ENCODE data around the gene CDYL2. TPM values are rescaled to one million over a fixed set of nuclear protein-coding genes. Genes with fewer than 3 reads are reported as not detected.

The CDYL2 gene
- total RNA-seq, 1 donor from 2014 or later, result 5.4 TPM

GRCh38 chr16:80752541-80752940, 51.9 kb downstream of the CDYL2 start:
- no peak for TF ChIP-seq CTCF (conservative IDR thresholded peaks at IDR 0.05; ENCODE audit: low read depth, low read length)
- no peak for DNase-seq (ENCODE audit: low read depth)
- no peak overlapping the region for H3K4me3 ChIP-seq (ENCODE audit: low read depth, low read length)

- no peak overlapping the region for H3K4me3 ChIP-seq (ENCODE audit: low read depth, low read length)
- DNase-seq (ENCODE audit: low read depth), result no peak
These were observed 53.2 kb downstream of the CDYL2 start for GRCh38 chr16:80751167-80751566.

GRCh38 chr16:80746231-80746630, 58.2 kb downstream of the CDYL2 start:
- no peak for DNase-seq (ENCODE audit: low read depth)
- H3K4me3 ChIP-seq (ENCODE audit: low read depth, low read length), result no peak overlapping the region
- no peak for TF ChIP-seq CTCF (conservative IDR thresholded peaks at IDR 0.05; ENCODE audit: low read depth, low read length)

More at GRCh38 chr16:80751167-80751566, 53.2 kb downstream of the CDYL2 start:
- TF ChIP-seq CTCF (conservative IDR thresholded peaks at IDR 0.05; ENCODE audit: low read depth, low read length), result no peak

GRCh38 chr16:80744856-80745255, 59.5 kb downstream of the CDYL2 start:
- TF ChIP-seq CTCF (conservative IDR thresholded peaks at IDR 0.05; ENCODE audit: low read depth, low read length), result no peak
- H3K4me3 ChIP-seq (ENCODE audit: low read depth, low read length), result no peak overlapping the region
- no peak for DNase-seq (ENCODE audit: low read depth)

GRCh38 chr16:80743772-80744171, 60.6 kb downstream of the CDYL2 start:
- H3K4me3 ChIP-seq (ENCODE audit: low read depth, low read length), result no peak overlapping the region
- no peak for DNase-seq (ENCODE audit: low read depth)
- no peak for TF ChIP-seq CTCF (conservative IDR thresholded peaks at IDR 0.05; ENCODE audit: low read depth, low read length)

- no peak for DNase-seq (ENCODE audit: low read depth)
- TF ChIP-seq CTCF (conservative IDR thresholded peaks at IDR 0.05; ENCODE audit: low read depth, low read length), result no peak
- no peak overlapping the region for H3K4me3 ChIP-seq (ENCODE audit: low read depth, low read length)
These were observed 61.1 kb downstream of the CDYL2 start for GRCh38 chr16:80743273-80743672.

GRCh38 chr16:80742331-80742730, 62.1 kb downstream of the CDYL2 start:
- TF ChIP-seq CTCF (conservative IDR thresholded peaks at IDR 0.05; ENCODE audit: low read depth, low read length), result no peak
- no peak overlapping the region for H3K4me3 ChIP-seq (ENCODE audit: low read depth, low read length)
- DNase-seq (ENCODE audit: low read depth), result no peak

Measured in epithelial cell of proximal tubule (primary cell).